OCI-LY1 (cell line): ENCODE data around the gene CALCOCO1.

ENCODE experiments used
- H2AFZ ChIP-seq: fragments of 200-600 bp; sonication (generic), shearing (Covaris generic); 2 replicates; pipeline ENCODE4 v1.6.0; 2014; ENCODE audit warnings: antibody characterized with exemption, mild to moderate bottlenecking, low read length
- H3F3A ChIP-seq: fragments of 200-600 bp; sonication (generic), shearing (Covaris generic); 2 replicates; pipeline ENCODE4 v1.6.0; 2014; ENCODE audit warnings: mild to moderate bottlenecking, antibody characterized with exemption, low read length, moderate library complexity; ENCODE audit not compliant: insufficient read depth
- H3K27ac ChIP-seq: fragments of 200-600 bp; sonication (generic); 2 replicates; pipeline ENCODE4 v1.5.1; 2014; ENCODE audit warnings: low read length, mixed run types, mild to moderate bottlenecking, low read depth; ENCODE audit not compliant: poor library complexity, severe bottlenecking
- H3K27me3 ChIP-seq: fragments of 200-600 bp; sonication (generic); 2 replicates; pipeline ENCODE4 v1.6.0; 2014; ENCODE audit warnings: antibody characterized with exemption, mild to moderate bottlenecking, low read length, moderate library complexity; ENCODE audit not compliant: insufficient read depth
- H3K36me3 ChIP-seq: fragments of 200-600 bp; sonication (generic); 2 replicates; pipeline ENCODE4 v1.6.1; 2014; ENCODE audit warnings: mild to moderate bottlenecking, antibody characterized with exemption, low read length, moderate library complexity, mixed read lengths; ENCODE audit not compliant: insufficient read depth
- H3K4me1 ChIP-seq: fragments of 200-600 bp; sonication (generic); 2 replicates; pipeline ENCODE4 v1.5.1; 2014; ENCODE audit warnings: mild to moderate bottlenecking, low read length, moderate library complexity; ENCODE audit not compliant: insufficient read depth, severe bottlenecking
- H3K4me2 ChIP-seq: fragments of 200-600 bp; sonication (generic), shearing (Covaris generic); 2 replicates; pipeline ENCODE4 v1.6.1; 2014; ENCODE audit warnings: low read length
- H3K4me3 ChIP-seq: fragments of 200-600 bp; sonication (generic); 2 replicates; pipeline ENCODE4 v1.5.1; 2014; ENCODE audit warnings: low read length, low read depth, mild to moderate bottlenecking, mixed read lengths; ENCODE audit not compliant: poor library complexity, severe bottlenecking
- H3K79me2 ChIP-seq: fragments of 200-600 bp; shearing (Covaris generic); 2 replicates; pipeline ENCODE4 v1.6.1; 2016; ENCODE audit warnings: mixed run types, low read length, mixed read lengths; ENCODE audit not compliant: insufficient read depth
- H3K9ac ChIP-seq: fragments of 200-600 bp; sonication (generic), shearing (Covaris generic); 2 replicates; pipeline ENCODE4 v1.6.1; 2014; ENCODE audit warnings: mild to moderate bottlenecking, low read length, mixed read lengths
- H3K9me2 ChIP-seq: fragments of 200-600 bp; sonication (generic), shearing (Covaris generic); 2 replicates; pipeline ENCODE4 v1.6.1; 2014; ENCODE audit warnings: low read depth, mild to moderate bottlenecking, low read length, mixed read lengths
- H3K9me3 ChIP-seq: fragments of 200-600 bp; shearing (Covaris generic); 2 replicates; pipeline ENCODE4 v1.6.1; 2014; ENCODE audit warnings: low read length, mixed read lengths
- H4K20me1 ChIP-seq: fragments of 200-600 bp; sonication (generic), shearing (Covaris generic); 2 replicates; pipeline ENCODE4 v1.6.0; 2016; ENCODE audit warnings: mild to moderate bottlenecking, low read length; ENCODE audit not compliant: insufficient read depth
- CTCF ChIP-seq: fragments of 200-600 bp; sonication (generic), shearing (Covaris generic); IDR thresholded peaks from 2 replicates; pipeline ENCODE4 v1.5.1; 2017; ENCODE audit warnings: mild to moderate bottlenecking, antibody characterized with exemption, low read length, moderate library complexity, mixed read lengths
- EZH2 ChIP-seq: fragments of 200-600 bp; sonication (generic), shearing (Covaris generic); IDR thresholded peaks from 2 replicates; pipeline ENCODE4 v1.8.0; 2017; ENCODE audit warnings: borderline replicate concordance, mixed run types, mild to moderate bottlenecking, antibody characterized with exemption, low read length, moderate library complexity, mixed read lengths

CALCOCO1 gene

DNA sequence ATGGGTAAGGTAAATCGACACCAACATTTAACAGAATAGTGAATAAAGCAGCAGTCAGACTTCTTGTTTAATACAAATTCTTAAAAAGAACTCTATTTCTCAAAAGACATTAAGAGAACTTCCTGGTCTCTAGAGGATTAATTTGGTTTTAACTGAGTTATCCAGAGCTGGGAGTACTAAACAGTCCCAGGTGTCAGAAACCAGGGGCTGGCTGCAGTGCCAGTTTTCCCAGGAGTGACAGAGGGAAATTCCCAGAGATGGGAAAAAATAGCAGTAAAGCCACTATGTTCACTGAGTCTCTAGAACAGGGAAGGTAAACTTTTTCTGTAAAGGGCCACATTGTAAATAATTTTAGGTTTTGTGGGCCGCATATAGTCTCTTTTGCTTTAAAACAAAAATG lies 60.2 kb downstream of the CALCOCO1 start:
- Histone ChIP-seq H3K4me3 (no peak overlapping the region), H2AFZ (no peak overlapping the region), H3K9me3 (no peaks in the 10 kb centered on the region), H3K4me2 (no peak overlapping the region), H3K79me2 (no peaks in the 10 kb centered on the region), H3K4me1 (no peaks in the 10 kb centered on the region), H3K27ac (no peak overlapping the region), H4K20me1 (no peaks in the 10 kb centered on the region), H3F3A (no peaks in the 10 kb centered on the region), H3K9me2 (no peaks in the 10 kb centered on the region), H3K27me3 (no peaks in the 10 kb centered on the region), H3K9ac (no peak overlapping the region), H3K36me3 (peaks cover 84% of the 10 kb centered on the region)
- TF ChIP-seq CTCF (no peak), EZH2 (no peak)

DNA sequence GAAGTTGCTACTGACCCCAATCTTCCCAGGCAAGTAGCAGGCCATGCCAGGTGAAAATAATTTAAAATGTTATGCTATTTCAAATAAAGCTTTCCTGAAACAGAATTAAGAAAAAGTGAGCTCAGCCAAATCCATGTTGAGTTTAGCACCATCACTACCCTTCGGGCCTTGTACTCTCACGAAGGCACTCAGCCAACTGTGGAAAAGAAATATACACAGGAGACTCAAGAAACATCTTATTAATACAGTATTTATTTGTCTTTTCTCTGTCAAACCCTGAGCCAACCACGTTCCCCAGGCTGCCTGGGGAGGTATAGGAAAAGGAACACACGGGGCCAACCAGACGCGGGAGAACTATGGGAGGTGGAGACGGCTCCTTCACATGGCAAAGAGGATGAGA lies 62.3 kb downstream of the CALCOCO1 start:
- Histone ChIP-seq H3K4me1 (no peaks in the 10 kb centered on the region), H3K27me3 (no peaks in the 10 kb centered on the region), H3K9ac (no peak overlapping the region), H3K4me2 (no peak overlapping the region), H3K36me3 (peaks cover 68% of the 10 kb centered on the region), H3K9me3 (no peaks in the 10 kb centered on the region), H3K4me3 (no peak overlapping the region), H3K9me2 (no peaks in the 10 kb centered on the region), H2AFZ (no peak overlapping the region), H3K79me2 (no peaks in the 10 kb centered on the region), H3K27ac (no peak overlapping the region), H4K20me1 (no peaks in the 10 kb centered on the region), H3F3A (no peaks in the 10 kb centered on the region)
- TF ChIP-seq EZH2 (no peak), CTCF (no peak)

GRCh38 chr12:53664191-53664590 lies 63.1 kb downstream of the CALCOCO1 start:
- no peaks in the 10 kb centered on the region for H3K9me3 ChIP-seq
- H2AFZ ChIP-seq: no peak overlapping the region
- H3K4me3 ChIP-seq: no peak overlapping the region
- peaks cover 60% of the 10 kb centered on the region for H3K36me3 ChIP-seq
- TF ChIP-seq EZH2 (no peak), CTCF (no peak)
- H3K79me2 ChIP-seq: no peaks in the 10 kb centered on the region
- H3K4me1 ChIP-seq: no peaks in the 10 kb centered on the region
- no peak overlapping the region for H3K27ac ChIP-seq
- no peaks in the 10 kb centered on the region for H3F3A ChIP-seq
- no peaks in the 10 kb centered on the region for H3K27me3 ChIP-seq
- no peaks in the 10 kb centered on the region for H4K20me1 ChIP-seq
- no peaks in the 10 kb centered on the region for H3K9me2 ChIP-seq
- no peak overlapping the region for H3K9ac ChIP-seq
- H3K4me2 ChIP-seq: no peak overlapping the region
